ENCODE measurements around the gene TRIO. TPM values are rescaled to one million over a fixed set of nuclear protein-coding genes. Genes with fewer than 3 reads are reported as not detected.
"Not testable (repeated sequence)": the region's sequence is repeated elsewhere in the genome, so short reads cannot be mapped to it uniquely, and the experiment has no call there.

The TRIO gene
- total RNA-seq, 4 donors from 2014 or later, result 112 to 155 (median 145) TPM

GRCh38 chr5:14385019-14385418 lies 241.9 kb downstream of the TRIO start:
- no peak for TF ChIP-seq EP300 (IDR thresholded peaks at IDR 0.05)
- TF ChIP-seq POLR2AphosphoS5 (IDR thresholded peaks at IDR 0.05), result no peak
- TF ChIP-seq POLR2A (IDR thresholded peaks at IDR 0.05; ENCODE audit: low read depth), result no peak
- intact Hi-C loops (cut with DNase I), result no loop called here
- H3K36me3 ChIP-seq, result peaks cover 27 to 86% (median 69%) of the 10 kb centered on the region in 4 donors
- H3K27ac ChIP-seq (replicated peaks in 1 of 4), result no peak overlapping the region
- H3K27me3 ChIP-seq, result no peaks in the 10 kb centered on the region
- peaks cover 0 to 9% (median 6%) of the 10 kb centered on the region in 4 donors for H3K4me1 ChIP-seq
- 87% methylated on average over 15 of the region's 15 CpGs for WGBS
- no peak overlapping the region for H3K4me3 ChIP-seq
- no peaks in the 10 kb centered on the region for H3K9me3 ChIP-seq
- no peak for DNase-seq (ENCODE audit: extremely low spot score)

DNA sequence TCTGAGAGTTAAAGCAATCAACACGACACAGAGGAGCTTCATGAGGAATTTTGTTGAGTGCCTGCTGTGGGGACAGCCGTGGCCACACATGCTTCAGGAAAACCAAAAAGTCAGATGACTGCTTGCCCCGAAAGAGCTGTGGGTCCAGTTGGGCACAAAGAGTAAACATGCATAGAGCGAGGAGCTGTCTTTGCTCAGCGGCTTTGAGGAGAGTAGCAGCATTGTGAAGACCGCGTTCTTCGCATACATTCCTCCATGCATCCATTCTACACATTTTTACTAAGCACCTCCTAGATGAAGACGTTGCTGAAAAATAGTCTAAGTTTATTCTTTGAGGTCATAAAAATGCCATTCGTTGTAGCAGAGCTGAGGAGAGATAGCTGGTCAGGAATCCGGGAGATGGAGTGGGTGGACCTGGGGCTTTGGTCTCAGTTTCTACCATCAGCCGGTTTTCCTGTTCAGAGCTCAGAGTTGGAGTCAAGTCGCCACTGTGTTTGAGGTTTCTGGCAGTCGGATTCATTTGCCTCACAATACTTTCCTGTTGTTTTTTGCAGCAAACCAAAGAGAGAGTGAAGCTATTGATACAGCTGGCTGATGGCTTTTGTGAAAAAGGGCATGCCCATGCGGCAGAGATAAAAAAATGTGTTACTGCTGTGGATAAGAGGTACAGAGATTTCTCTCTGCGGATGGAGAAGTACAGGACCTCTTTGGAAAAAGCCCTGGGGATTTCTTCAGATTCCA lies 243.9 kb downstream of the TRIO start:
- WGBS, result 81% methylated on average over 16 of the region's 16 CpGs
- TF ChIP-seq POLR2AphosphoS5 (IDR thresholded peaks at IDR 0.05) (no peak), EP300 (IDR thresholded peaks at IDR 0.05) (no peak), POLR2A (IDR thresholded peaks at IDR 0.05; ENCODE audit: low read depth) (no peak)
- TF ChIP-seq, protein P1, sequence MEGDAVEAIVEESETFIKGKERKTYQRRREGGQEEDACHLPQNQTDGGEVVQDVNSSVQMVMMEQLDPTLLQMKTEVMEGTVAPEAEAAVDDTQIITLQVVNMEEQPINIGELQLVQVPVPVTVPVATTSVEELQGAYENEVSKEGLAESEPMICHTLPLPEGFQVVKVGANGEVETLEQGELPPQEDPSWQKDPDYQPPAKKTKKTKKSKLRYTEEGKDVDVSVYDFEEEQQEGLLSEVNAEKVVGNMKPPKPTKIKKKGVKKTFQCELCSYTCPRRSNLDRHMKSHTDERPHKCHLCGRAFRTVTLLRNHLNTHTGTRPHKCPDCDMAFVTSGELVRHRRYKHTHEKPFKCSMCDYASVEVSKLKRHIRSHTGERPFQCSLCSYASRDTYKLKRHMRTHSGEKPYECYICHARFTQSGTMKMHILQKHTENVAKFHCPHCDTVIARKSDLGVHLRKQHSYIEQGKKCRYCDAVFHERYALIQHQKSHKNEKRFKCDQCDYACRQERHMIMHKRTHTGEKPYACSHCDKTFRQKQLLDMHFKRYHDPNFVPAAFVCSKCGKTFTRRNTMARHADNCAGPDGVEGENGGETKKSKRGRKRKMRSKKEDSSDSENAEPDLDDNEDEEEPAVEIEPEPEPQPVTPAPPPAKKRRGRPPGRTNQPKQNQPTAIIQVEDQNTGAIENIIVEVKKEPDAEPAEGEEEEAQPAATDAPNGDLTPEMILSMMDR (IDR thresholded peaks at IDR 0.05), result no peak
- no peak overlapping the region for H3K27ac ChIP-seq (replicated peaks in 1 of 4)
- intact Hi-C loops (cut with DNase I), result no loop called here
- DNase-seq (ENCODE audit: extremely low spot score), result no peak
- H3K4me3 ChIP-seq, result no peak overlapping the region
- peaks cover 48 to 86% (median 71%) of the 10 kb centered on the region in 4 donors for H3K36me3 ChIP-seq
- H3K27me3 ChIP-seq, result no peaks in the 10 kb centered on the region
- H3K9me3 ChIP-seq, result no peaks in the 10 kb centered on the region
- peaks cover 0 to 4% (median 0%) of the 10 kb centered on the region in 4 donors for H3K4me1 ChIP-seq

DNA sequence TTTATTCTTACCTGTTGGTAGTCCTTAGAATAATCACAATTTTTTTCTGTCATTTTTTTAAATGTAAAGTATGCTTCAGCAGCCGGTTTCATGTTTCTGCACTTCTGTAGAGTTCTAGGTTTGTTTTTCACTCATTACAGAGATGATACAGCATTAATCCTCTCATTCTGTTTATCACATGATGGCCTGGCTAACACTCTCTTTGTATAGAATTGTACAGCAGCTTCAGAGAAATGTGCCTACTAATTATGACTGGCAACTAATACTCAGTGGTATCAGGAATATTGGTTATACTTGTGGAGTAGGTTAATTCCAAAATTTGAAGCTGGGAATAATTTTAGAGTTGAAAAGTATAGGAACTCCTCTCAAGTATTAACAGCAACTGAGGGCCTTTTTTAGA lies 245.6 kb downstream of the TRIO start:
- peaks cover 0 to 4% (median 0%) of the 10 kb centered on the region in 4 donors for H3K4me1 ChIP-seq
- H3K27ac ChIP-seq (replicated peaks in 1 of 4), result no peak overlapping the region
- DNase-seq (ENCODE audit: extremely low spot score), result no peak
- H3K4me3 ChIP-seq, result no peak overlapping the region
- 80% methylated on average over 1 of the region's 1 CpG for WGBS
- intact Hi-C loops (cut with DNase I), result no loop called here
- no peaks in the 10 kb centered on the region for H3K9me3 ChIP-seq
- no peaks in the 10 kb centered on the region for H3K27me3 ChIP-seq
- TF ChIP-seq EP300 (IDR thresholded peaks at IDR 0.05), result no peak
- TF ChIP-seq POLR2A (IDR thresholded peaks at IDR 0.05; ENCODE audit: low read depth), result no peak
- TF ChIP-seq, protein P1 (IDR thresholded peaks at IDR 0.05), result no peak
- no peak for TF ChIP-seq POLR2AphosphoS5 (IDR thresholded peaks at IDR 0.05)
- peaks cover 46 to 86% (median 72%) of the 10 kb centered on the region in 4 donors for H3K36me3 ChIP-seq

DNA sequence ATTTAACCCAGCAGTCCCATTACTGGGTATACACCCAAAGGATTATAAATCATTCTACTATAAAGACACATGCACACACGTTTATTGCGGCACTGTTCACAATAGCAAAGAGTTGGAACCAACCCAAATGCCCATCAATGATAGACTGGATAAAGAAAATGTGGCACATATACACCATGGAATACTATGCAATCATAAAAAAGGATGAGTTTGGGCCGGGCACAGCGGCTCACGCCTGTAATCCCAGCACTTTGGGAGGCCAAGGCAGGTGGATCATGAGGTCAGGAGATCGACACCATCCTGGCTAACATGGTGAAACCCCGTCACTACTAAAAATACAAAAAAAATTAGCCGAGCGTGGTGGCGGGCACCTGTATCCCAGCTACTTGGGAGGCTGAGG lies 249.4 kb downstream of the TRIO start:
- H3K4me1 ChIP-seq, result peaks cover 0 to 12% (median 10%) of the 10 kb centered on the region in 4 donors
- H3K4me3 ChIP-seq; DNase-seq (ENCODE audit: extremely low spot score); H3K9me3 ChIP-seq; H3K27ac ChIP-seq (replicated peaks in 1 of 4); H3K27me3 ChIP-seq: not testable (repeated sequence)
- intact Hi-C loops (cut with DNase I), result loop anchor here (10.0 kb wide), 2 partner anchors 102 to 252 kb away; no protein-coding TSS in a partner anchor
- H3K36me3 ChIP-seq, result peaks cover 51 to 93% (median 85%) of the 10 kb centered on the region in 4 donors
- 96% methylated on average over 10 of the region's 10 CpGs for WGBS

- no peaks in the 10 kb centered on the region for H3K27me3 ChIP-seq
- no peaks in the 10 kb centered on the region for H3K9me3 ChIP-seq
- peaks cover under 1 to 26% (median 21%) of the 10 kb centered on the region in 4 donors for H3K4me1 ChIP-seq
- WGBS, result 91% methylated on average over 7 of the region's 7 CpGs
- TF ChIP-seq EP300 (IDR thresholded peaks at IDR 0.05) (no peak), POLR2AphosphoS5 (IDR thresholded peaks at IDR 0.05) (no peak), POLR2A (IDR thresholded peaks at IDR 0.05; ENCODE audit: low read depth) (no peak)
- TF ChIP-seq, protein P1 (IDR thresholded peaks at IDR 0.05), result no peak
- H3K4me3 ChIP-seq, result no peak overlapping the region
- H3K27ac ChIP-seq (replicated peaks in 1 of 4), result no peak overlapping the region
- DNase-seq (ENCODE audit: extremely low spot score), result no peak
- H3K36me3 ChIP-seq, result peaks cover 41 to 78% (median 73%) of the 10 kb centered on the region in 4 donors
- intact Hi-C loops (cut with DNase I), result loop anchor here (10.0 kb wide), 2 partner anchors 100 to 250 kb away; no protein-coding TSS in a partner anchor
Observed at GRCh38 chr5:14394365-14394764, 251.2 kb downstream of the TRIO start.
